GM21576 (cell line): ENCODE data around the gene MFAP4.

Experiments
- ATAC-seq: cut with Tn5 transposase; IDR thresholded peaks from one replicate; pipeline ENCODE4 v1.9.1; 2021; ENCODE audit warnings: mild to moderate bottlenecking, moderate library complexity; ENCODE audit not compliant: unreplicated experiment

Gene MFAP4

GRCh38 chr17:19336938-19337711, 49.9 kb downstream of the MFAP4 start:
- no peak for ATAC-seq

GRCh38 chr17:19335951-19336631, 50.9 kb downstream of the MFAP4 start:
- no peak for ATAC-seq

GRCh38 chr17:19334331-19334730, 52.7 kb downstream of the MFAP4 start:
- no peak for ATAC-seq

GRCh38 chr17:19333736-19334290, 53.2 kb downstream of the MFAP4 start:
- no peak for ATAC-seq
